HFF-Myc (cell line): ENCODE results near the gene PLEKHM3.

ENCODE experiments used
- DNase-seq: peaks from one replicate; pipeline ENCODE4 v3.0.0-alpha.2; 2011; ENCODE audit warnings: low read depth; ENCODE audit errors: extremely low read depth
- H3K4me3 ChIP-seq: replicated peaks from 2 replicates; pipeline ENCODE4 v1.5.1; 2011; ENCODE audit warnings: low read depth, mild to moderate bottlenecking, control low read depth, low read length
- TF ChIP-seq, protein P1 (sequence below): IDR thresholded peaks from 2 replicates; pipeline ENCODE4 v1.5.1; 2012; ENCODE audit warnings: mild to moderate bottlenecking, low read depth, low read length, control low read depth; ENCODE audit errors: missing control alignments

Gene PLEKHM3

DNA sequence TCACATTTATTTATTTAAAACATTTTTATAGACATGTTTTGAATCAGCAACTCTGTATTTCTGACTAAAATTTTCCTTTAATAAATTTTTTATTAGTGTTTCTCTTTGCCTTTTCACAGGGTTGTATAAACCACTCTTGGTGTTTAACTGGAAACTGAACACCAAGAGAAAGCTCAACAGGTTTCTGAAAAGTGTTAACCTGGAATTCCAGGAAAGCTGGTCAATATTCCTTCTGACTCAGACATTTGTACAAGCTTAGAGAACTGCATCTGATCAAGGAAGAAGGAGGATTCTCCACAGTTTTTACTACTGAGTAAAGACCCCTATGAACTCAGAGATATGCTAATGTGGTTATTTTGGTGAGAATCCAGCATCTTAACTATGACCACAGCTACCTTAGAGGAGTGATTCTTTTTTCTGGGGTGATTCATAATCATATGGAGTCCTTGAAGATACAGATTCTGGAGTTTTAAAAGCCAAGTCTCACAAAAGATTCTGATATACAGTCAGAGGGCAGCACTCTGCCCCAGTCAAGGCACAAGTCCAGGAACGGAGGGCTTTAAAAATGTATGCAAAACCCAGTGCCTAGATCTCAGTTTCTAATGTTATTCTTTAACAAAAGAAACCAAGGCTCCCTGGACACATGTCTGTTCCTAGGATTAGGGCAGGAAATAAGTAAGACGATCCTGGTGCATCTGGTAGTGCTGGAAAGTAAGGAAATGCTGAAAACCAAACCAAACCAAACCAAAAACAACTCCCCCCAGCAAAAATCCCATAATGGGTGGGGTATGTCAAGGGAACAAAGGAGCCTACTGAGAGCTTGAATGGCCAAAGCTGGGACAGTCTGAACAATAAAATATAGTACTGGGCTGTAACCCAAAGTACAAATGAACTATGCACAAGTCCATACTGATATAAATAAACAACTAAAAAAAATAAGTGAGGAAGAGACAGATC, 170.6 kb downstream of the PLEKHM3 start:
- no peak overlapping the region for H3K4me3 ChIP-seq
- TF ChIP-seq, protein P1, sequence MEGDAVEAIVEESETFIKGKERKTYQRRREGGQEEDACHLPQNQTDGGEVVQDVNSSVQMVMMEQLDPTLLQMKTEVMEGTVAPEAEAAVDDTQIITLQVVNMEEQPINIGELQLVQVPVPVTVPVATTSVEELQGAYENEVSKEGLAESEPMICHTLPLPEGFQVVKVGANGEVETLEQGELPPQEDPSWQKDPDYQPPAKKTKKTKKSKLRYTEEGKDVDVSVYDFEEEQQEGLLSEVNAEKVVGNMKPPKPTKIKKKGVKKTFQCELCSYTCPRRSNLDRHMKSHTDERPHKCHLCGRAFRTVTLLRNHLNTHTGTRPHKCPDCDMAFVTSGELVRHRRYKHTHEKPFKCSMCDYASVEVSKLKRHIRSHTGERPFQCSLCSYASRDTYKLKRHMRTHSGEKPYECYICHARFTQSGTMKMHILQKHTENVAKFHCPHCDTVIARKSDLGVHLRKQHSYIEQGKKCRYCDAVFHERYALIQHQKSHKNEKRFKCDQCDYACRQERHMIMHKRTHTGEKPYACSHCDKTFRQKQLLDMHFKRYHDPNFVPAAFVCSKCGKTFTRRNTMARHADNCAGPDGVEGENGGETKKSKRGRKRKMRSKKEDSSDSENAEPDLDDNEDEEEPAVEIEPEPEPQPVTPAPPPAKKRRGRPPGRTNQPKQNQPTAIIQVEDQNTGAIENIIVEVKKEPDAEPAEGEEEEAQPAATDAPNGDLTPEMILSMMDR = no peak
- peak; percentile 16 for DNase-seq

DNA sequence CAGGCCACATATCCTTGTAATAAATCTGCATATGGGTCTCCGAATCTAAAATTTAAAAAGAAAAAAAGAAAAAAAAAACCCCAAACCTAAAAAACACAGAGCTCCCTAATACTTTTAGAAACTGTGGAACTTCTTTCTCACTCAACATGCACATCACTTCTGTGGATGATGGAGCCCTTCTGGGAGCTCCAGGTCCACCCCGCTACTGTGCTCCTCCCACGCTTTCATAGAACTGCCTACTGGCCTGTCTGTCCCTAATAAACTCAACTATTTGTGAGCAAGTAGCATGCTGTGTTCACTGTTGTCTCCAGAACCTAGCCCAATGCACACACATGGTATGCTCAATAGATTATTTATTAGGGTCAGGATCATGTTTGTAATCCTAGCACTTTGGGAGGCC, 172.5 kb downstream of the PLEKHM3 start:
- DNase-seq = no peak
- TF ChIP-seq, protein P1 = no peak
- no peak overlapping the region for H3K4me3 ChIP-seq

DNA sequence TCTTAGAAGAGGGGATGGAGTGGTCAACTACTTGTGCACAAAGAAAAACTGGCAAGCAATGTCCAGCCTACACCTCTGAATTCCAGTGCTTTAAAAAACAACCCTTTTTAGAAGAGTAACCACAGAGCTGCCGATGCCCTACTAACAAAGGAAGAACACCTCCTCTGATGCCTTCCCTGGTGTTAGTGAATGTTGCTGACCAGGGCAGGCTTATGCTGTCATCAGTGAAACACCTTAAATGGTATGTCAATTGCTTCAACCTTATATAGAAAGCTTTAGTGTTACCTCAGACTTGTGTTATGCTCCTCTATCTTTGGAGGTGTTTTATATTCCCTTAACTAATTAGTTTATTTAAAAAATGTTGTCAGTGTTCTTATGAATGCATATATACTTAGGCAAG, 175.9 kb downstream of the PLEKHM3 start:
- H3K4me3 ChIP-seq = no peak overlapping the region
- DNase-seq = no peak
- TF ChIP-seq, protein P1 = no peak

DNA sequence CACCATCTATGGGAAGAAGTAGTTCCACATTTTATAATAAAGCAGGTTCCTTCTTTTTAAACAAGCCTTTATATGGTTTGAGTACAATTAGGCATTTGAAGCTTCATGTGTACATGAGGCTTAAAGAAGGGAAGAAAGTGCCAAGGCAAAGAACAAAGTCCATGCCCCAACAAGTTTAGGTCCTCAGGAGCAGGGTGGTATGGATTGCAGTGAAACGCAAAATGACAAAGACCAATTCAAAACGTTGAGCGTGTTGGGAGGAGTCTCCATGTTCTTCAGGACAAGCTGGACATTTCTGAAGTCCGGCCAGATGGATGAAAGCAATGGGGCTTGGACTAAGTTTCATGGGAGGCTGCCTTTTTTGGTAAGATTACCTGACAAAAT, 176.8 kb downstream of the PLEKHM3 start:
- TF ChIP-seq, protein P1 = no peak
- H3K4me3 ChIP-seq = no peak overlapping the region
- no peak for DNase-seq

DNA sequence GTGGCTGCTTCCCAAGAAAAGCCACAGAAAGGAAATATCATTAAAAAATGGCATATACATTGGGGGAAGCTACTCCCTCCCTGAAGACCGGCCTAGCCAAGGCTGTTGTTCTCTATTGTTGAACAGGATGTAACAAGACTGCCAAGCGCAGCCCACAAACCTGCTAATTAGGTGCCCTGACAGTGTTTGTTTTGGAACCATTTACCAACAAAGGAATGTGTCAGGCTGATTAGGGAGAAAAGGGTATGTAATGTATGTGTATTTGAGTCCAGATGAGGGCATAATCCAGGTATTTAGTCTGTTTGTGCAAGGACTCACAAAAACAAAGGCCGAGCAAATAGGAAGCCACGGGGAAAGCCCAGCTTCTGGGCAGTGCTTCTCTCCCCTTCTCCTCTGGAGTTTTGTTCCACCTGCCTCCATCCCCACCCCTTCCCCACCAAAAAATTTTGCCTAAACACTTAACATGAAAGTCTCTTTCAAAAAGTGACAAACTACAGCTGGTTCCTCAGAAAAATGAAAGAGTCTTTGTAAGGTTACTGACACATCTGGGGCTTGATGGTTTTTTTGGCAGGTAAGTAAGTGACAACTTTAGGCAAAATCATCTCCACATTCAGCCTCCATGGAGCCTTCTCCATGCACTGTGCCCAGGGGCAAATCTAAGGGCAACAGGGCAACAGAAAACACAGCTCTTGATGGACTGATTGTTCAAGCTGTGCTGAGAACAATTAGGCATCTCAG, 177.4 kb downstream of the PLEKHM3 start:
- no peak overlapping the region for H3K4me3 ChIP-seq
- TF ChIP-seq, protein P1 = no peak
- no peak for DNase-seq

DNA sequence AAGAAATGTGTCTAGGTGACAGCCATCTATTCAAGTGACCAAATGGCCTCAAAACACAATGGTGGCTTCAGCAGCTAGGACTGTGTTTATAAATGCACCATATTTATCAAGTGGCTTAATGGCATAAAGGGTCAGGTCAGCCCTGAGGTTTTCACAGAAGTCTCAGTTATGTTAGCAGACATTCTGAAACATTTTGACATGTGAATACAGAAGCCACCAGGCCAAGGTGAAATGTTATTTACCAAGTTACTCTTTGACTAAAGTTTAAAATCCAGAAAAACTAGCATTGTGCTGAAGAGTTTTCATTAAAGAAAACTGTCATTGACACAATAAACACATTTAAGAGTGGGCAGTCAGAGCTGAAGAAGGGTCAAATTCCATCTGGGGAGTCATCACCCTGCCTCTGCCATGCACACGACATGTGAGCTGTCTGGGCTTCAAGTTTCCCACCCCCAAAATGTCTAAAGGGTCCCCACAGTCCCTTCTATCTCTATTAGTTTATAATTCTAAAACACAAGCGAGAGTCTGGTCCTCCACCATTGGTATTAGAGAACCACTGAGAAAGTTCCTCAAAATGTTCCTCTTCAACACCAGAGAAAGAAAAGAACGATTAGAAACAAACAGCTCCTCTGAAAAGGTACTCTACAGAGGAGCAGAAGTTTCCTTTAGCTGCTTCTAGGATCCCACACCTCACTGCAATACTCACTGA, 178.1 kb downstream of the PLEKHM3 start:
- TF ChIP-seq, protein P1 = no peak
- H3K4me3 ChIP-seq = no peak overlapping the region
- DNase-seq = no peak
